Spleen (tissue), 7 donors: Measurements from ENCODE around the gene CITED1.

ENCODE experiments used
- CTCF ChIP-seq, 11 experiments: fragments of 200-600 bp in 7 of 11; fragments of 450-650 bp in 4 of 11; sonication (generic) in 4 of 11; IDR thresholded peaks in 8 of 11; conservative IDR thresholded peaks in 3 of 11; 1 replicate in 7 of 11; 2 replicates in 4 of 11; pipeline versions ENCODE4 v1.4.0 to v1.8.0; 2016 to 2021; ENCODE audit warnings: antibody characterized with exemption in 11 of 11, inconsistent platforms in 4 of 11, mild to moderate bottlenecking in 1 of 11
- POLR2A ChIP-seq, 3 donors: fragments of 450-650 bp; IDR thresholded peaks; one replicate each; pipeline ENCODE4 v1.5.1; 2017; ENCODE audit warnings: antibody characterized with exemption in 3 of 3, mild to moderate bottlenecking in 1 of 3
- donor health status: DM: no; HTN: no; CAD: no; lungs with moderate emphysema.
- donor health status: DM: no; HTN: no; CAD: no.
- donor health status: DM: no; HTN: no; CAD: no.

GRCh38 chrX:72309297-72310071 is 3.8 kb upstream of the CITED1 start:
- TF ChIP-seq CTCF (IDR thresholded peaks at IDR 0.05 in 8 of 11, conservative IDR thresholded peaks at IDR 0.05 in 3 of 11) (no peak), POLR2A (IDR thresholded peaks at IDR 0.05) (no peak)
